NT2/D1 (cell line): Measurements from ENCODE around the gene COL6A2.

Source experiments
- SUZ12 ChIP-seq: IDR thresholded peaks from 2 replicates; pipeline ENCODE4 v1.6.1; 2011; ENCODE audit not compliant: insufficient read length, insufficient read depth; ENCODE audit errors: extremely low read depth
- YY1 ChIP-seq: IDR thresholded peaks from 2 replicates; pipeline ENCODE4 v1.6.1; 2011; ENCODE audit not compliant: insufficient read length, insufficient read depth
- ZNF274 ChIP-seq: IDR thresholded peaks from 2 replicates; pipeline ENCODE4 v1.6.1; 2011; ENCODE audit warnings: mild to moderate bottlenecking, low read depth, low read length

GRCh38 chr21:46071082-46071481, 26.8 kb upstream of the COL6A2 start:
- TF ChIP-seq YY1 (no peak), SUZ12 (no peak), ZNF274 (no peak)
